ENCODE results near the gene LSP1.
"Not testable (repeated sequence)": the region's sequence is repeated elsewhere in the genome, so short reads cannot be mapped to it uniquely, and the experiment has no call there.

Gene LSP1

DNA sequence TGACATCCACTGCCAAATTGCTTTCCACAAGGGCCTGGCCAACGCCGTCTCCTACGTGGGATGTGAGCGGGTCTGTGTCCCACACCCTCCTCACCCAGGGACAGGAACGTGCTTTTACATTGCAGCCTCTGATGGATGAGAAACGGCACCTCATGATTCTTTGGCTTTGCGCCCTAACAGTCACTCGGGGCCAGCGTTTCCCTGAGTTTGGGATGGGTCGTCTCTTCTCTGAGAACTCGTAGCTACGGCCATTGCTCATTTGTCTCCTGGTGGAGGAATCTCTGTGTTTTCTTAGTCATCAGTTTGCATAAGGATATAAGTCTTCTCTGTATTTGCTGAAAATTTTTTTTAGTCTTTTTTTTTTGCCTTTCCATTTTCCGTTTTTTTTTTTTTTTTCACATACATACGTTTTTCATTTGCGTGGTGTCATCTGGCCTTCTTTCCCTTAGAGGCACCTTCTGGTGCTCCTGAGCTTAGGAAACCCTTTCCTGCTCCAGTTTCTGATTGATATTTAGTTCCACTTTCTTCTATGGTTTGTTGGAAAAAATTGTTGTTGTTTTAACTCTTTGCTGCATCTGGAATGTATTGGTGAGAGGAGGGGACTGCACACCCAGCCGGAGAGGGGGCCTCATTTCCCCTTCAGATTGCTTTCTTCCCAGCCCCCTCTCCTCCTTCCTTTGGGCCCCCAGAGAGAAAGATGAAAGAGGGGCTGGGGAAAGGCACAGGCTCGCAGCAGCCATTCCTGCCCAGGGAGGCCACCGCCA lies 78.6 kb downstream of the LSP1 start:
- peak; percentile 85 for DNase-seq

DNA sequence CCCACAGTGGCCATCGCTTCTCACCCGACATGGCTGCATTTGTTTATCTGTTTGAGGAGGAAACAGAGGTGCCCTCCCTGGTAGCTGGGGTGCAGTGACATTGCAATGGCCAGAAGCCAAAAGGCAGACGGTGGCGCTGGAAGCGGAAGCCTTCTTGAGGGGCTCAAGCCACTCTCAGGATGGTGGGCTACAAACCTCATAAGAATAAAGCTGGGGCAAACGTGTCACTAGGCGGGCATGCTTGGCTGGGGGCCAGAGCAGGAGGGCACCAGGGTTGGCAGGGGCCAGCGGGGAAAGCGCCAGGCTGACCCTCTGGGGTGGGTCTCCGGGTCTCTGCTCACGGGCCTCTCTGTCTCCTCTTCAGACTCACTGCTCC lies 79.2 kb downstream of the LSP1 start:
- no peak for DNase-seq

DNA sequence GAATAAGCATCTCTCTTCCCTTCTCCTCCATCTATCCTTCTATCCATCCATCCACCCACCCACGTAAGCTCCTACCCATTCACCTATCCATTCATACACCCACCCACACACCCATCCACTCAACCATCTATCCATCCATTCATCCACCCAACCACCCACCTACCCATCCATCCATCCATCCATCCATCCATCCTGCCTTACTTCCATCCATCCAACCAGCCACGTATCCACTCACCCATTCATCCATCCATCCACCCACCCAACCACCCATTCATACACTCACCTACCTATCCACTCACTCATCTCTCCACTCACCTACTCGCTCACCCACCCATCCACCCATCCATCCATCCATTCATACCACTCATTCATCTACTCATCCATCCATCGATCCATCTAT lies 79.8 kb downstream of the LSP1 start:
- DNase-seq = no peak

GRCh38 chr11:1933416-1934334 lies 80.8 kb downstream of the LSP1 start:
- DNase-seq = no peak

GRCh38 chr11:1934335-1935155 lies 81.7 kb downstream of the LSP1 start:
- no peak for DNase-seq

DNA sequence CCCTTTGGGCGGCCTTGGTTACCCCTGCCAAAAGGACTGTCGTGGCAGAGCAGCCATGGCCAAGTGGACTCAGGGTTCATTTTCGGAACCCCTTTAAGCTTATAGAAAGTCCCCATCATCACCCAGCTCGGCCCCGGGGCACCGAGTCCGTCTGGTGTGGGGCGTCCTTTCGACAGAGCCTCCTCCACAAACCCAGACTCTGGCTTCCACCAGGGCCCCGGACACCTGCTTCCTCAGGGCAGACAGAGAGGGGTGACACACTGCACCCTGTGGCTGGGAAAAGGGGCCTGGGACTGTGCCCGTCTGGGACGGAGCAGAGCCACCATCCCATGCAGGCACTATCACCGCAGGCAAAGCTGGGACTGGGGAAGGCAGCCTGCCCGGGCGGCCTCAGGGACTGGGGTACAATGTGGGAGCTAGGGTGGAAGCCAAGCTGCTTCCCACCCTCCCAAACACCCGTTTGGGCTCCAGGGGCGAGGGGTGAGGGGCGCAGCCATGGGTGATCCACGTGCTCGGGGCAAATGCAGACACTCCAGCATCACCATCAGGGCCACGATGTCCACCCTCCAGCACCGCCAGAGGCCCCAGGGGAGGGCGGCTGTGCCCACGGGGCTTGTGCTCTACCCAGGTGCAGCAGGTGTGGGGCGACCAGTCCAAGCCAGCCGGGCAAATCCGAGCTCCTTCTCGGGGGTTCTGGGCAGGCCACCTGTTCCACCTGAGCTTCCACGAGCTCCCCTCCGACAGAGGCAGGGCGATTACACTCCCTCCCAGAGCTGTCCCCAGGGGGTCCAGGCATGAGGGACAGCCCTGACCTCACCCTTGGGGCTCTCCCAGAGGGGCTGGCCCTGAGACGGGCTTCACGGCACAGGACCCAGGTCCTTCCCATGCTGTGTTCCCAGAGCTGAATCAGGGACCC lies 82.5 kb downstream of the LSP1 start:
- no peak for DNase-seq

GRCh38 chr11:1936072-1936780 lies 83.3 kb downstream of the LSP1 start:
- DNase-seq = no peak

- DNase-seq = no peak
Observed at GRCh38 chr11:1936781-1937615, 84.1 kb downstream of the LSP1 start.

- DNase-seq = no peak
Observed at GRCh38 chr11:1937616-1938342, 84.9 kb downstream of the LSP1 start.

DNA sequence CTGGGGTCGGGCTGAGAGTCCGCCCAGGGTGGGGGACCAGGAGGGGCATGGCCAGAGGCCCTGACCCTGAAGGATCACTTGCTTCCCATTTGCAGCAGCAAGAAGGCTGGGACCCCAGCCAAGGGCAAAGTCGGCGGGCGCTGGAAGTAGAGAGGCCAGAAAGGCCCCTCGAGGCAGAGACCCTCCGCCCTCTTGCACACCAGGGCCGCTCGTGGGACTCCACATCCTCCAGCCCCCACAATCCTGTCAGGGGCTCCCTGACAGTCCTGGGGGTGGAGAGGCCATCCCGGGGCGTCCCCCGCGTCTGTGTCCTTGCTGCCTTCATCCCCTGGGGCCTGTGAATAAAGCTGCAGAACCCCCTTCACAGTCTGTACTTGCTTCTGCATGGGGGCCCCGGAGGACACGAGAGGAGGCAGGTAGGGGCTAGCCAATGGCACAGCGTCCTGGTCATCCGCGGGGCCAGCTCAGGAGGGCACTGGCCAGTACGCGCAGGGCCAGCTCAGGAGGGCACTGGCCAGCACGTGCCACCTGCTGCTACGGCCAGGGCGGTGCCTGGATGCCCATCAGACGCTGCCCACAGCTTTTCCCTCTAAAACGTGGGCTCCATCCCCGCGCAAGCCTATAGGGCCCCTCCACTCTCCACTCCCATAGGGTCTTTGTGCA lies 85.6 kb downstream of the LSP1 start:
- DNase-seq = no peak

GRCh38 chr11:1939006-1939625 lies 86.2 kb downstream of the LSP1 start:
- DNase-seq = peak; percentile 90

- not testable (repeated sequence) for DNase-seq
Observed at GRCh38 chr11:1939788-1940187, 86.9 kb downstream of the LSP1 start.
